Glutamatergic neuron (in vitro differentiated cells): ENCODE measurements around the gene PARP8. TPM values are rescaled to one million over a fixed set of nuclear protein-coding genes. Genes with fewer than 3 reads are reported as not detected.

Source experiments
- DNase-seq: peaks from one replicate; pipeline ENCODE4 v3.0.0; 2022
- H3K27ac Mint-ChIP-seq: one replicate; pipeline ENCODE4 v1.8.0; 2020; ENCODE audit warnings: mild to moderate bottlenecking, mixed read lengths, inconsistent platforms; ENCODE audit not compliant: unreplicated experiment
- H3K27me3 Mint-ChIP-seq: one replicate; pipeline ENCODE4 v1.8.0; 2020; ENCODE audit warnings: mild to moderate bottlenecking, moderate library complexity, mixed read lengths, inconsistent platforms; ENCODE audit not compliant: unreplicated experiment
- H3K36me3 Mint-ChIP-seq: one replicate; pipeline ENCODE4 v1.8.0; 2020; ENCODE audit warnings: mild to moderate bottlenecking, mixed read lengths, inconsistent platforms; ENCODE audit not compliant: unreplicated experiment
- H3K4me1 Mint-ChIP-seq: one replicate; pipeline ENCODE4 v1.8.0; 2020; ENCODE audit warnings: mild to moderate bottlenecking, low read depth, mixed read lengths, inconsistent platforms; ENCODE audit not compliant: unreplicated experiment
- H3K4me3 Mint-ChIP-seq: one replicate; pipeline ENCODE4 v1.8.0; 2020; ENCODE audit warnings: mild to moderate bottlenecking, mixed read lengths, inconsistent platforms; ENCODE audit not compliant: unreplicated experiment
- H3K9me3 Mint-ChIP-seq: one replicate; pipeline ENCODE4 v1.8.0; 2020; ENCODE audit warnings: mild to moderate bottlenecking, moderate library complexity, mixed read lengths, inconsistent platforms; ENCODE audit not compliant: unreplicated experiment
- CTCF ChIP-seq: fragments of 200-600 bp; sonication (generic); IDR thresholded peaks from one replicate; pipeline ENCODE4 v1.5.0; 2021; ENCODE audit not compliant: partially characterized antibody, unreplicated experiment
- total RNA-seq: library from RNA; stranded (reverse); fragmentation: NEBNext Ultra II Directional; extraction: Animal tissue kit (Norgen Biotek cat#: 25700); gene quantifications from one replicate; pipeline ENCODE4 v1.2.1, GENCODE V29; 2021; ENCODE audit not compliant: unreplicated experiment

PARP8 gene
- total RNA-seq, 1 donor from 2014 or later = 11.3 TPM

DNA sequence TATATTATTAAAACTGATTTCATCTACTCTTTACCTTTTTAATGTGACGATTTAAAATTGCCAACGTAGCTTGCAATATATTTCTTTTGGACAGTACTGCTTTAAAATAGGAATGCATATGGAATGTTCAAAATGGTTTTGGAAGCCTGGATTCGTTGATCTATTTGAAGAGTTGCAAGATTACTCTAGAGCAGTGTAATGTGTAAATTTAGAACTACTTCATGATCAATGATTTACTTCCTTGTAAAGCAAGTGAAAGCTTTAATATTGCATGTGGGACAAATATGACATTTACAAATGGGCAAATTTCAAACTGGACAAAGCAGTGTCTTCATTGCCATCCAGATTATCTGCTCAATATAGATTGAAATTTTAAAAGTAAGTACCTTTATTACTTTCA lies 38.3 kb downstream of the PARP8 start:
- no peak for DNase-seq
- H3K4me3 Mint-ChIP-seq = no peak overlapping the region
- H3K4me1 Mint-ChIP-seq = peaks cover 1% of the 10 kb centered on the region
- no peaks in the 10 kb centered on the region for H3K36me3 Mint-ChIP-seq
- TF ChIP-seq CTCF = no peak
- no peaks in the 10 kb centered on the region for H3K27me3 Mint-ChIP-seq
- peaks cover 3% of the 10 kb centered on the region for H3K9me3 Mint-ChIP-seq
- H3K27ac Mint-ChIP-seq = no peak overlapping the region

- no peaks in the 10 kb centered on the region for H3K27me3 Mint-ChIP-seq
- H3K4me1 Mint-ChIP-seq = peaks cover 1% of the 10 kb centered on the region
- no peak overlapping the region for H3K4me3 Mint-ChIP-seq
- H3K27ac Mint-ChIP-seq = no peak overlapping the region
- TF ChIP-seq CTCF = no peak
- H3K36me3 Mint-ChIP-seq = no peaks in the 10 kb centered on the region
- peaks cover 3% of the 10 kb centered on the region for H3K9me3 Mint-ChIP-seq
- no peak for DNase-seq
Observed at GRCh38 chr5:50709471-50709870, 43.0 kb downstream of the PARP8 start.

GRCh38 chr5:50710838-50711237 lies 44.4 kb downstream of the PARP8 start:
- TF ChIP-seq CTCF = no peak
- no peak overlapping the region for H3K27ac Mint-ChIP-seq
- H3K36me3 Mint-ChIP-seq = no peaks in the 10 kb centered on the region
- no peak for DNase-seq
- no peak overlapping the region for H3K4me3 Mint-ChIP-seq
- peaks cover 3% of the 10 kb centered on the region for H3K9me3 Mint-ChIP-seq
- H3K4me1 Mint-ChIP-seq = peaks cover 1% of the 10 kb centered on the region
- no peaks in the 10 kb centered on the region for H3K27me3 Mint-ChIP-seq

DNA sequence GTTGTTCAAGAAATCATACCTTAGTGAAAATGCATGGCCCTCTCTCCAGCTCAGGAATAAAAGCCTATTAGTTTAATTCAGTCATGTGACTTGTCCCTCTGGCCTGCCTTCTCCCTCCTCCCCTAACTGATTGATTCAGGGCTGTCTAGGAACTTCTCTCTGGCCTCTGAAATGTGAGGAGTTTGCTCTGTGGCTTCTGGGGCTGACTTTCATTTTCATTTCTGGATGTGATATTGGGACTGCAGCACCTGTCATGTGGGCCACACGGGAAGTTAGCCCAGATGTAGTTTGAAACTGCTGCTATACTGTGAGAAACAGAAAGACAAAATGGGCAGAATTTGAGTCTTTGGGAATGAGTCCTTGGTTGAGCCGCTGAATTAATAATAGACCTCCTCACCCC lies 44.8 kb downstream of the PARP8 start:
- H3K36me3 Mint-ChIP-seq = no peaks in the 10 kb centered on the region
- no peaks in the 10 kb centered on the region for H3K27me3 Mint-ChIP-seq
- H3K4me3 Mint-ChIP-seq = no peak overlapping the region
- peaks cover 1% of the 10 kb centered on the region for H3K4me1 Mint-ChIP-seq
- no peak overlapping the region for H3K27ac Mint-ChIP-seq
- DNase-seq = no peak
- H3K9me3 Mint-ChIP-seq = peaks cover 3% of the 10 kb centered on the region
- no peak for TF ChIP-seq CTCF

DNA sequence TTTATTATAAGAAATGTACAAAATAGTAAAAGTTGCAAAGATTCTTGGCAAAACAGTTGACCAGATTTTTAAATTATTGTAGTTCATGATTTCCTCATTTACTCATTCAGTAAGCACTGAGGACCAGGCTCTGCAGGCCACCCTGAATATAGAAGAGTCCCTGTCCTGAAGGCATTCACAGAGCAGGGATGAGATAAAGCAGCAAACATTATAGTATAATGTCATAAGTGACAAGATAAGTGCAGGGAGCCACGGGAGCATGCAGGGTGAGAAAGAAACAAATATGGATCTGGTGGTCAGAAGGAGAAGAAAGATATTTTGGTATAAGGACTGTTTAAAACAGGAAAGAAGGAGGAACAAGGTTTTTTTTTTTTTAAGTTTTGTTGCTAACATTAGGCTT lies 46.0 kb downstream of the PARP8 start:
- no peak for TF ChIP-seq CTCF
- peaks cover 3% of the 10 kb centered on the region for H3K9me3 Mint-ChIP-seq
- H3K27me3 Mint-ChIP-seq = no peaks in the 10 kb centered on the region
- no peaks in the 10 kb centered on the region for H3K36me3 Mint-ChIP-seq
- H3K4me1 Mint-ChIP-seq = peaks cover 1% of the 10 kb centered on the region
- H3K4me3 Mint-ChIP-seq = no peak overlapping the region
- no peak overlapping the region for H3K27ac Mint-ChIP-seq
- DNase-seq = no peak
